Thyroid gland (tissue), 4 donors: ENCODE measurements around the gene COL8A2.

ENCODE experiments used
- POLR2A ChIP-seq, 2 donors: fragments of 450-650 bp; IDR thresholded peaks; one replicate each; pipeline ENCODE4 v1.6.1; 2017; ENCODE audit warnings: antibody characterized with exemption in 2 of 2, mild to moderate bottlenecking in 2 of 2, moderate library complexity in 1 of 2
- TF ChIP-seq, protein P1 (sequence below), 6 experiments: fragments of 200-600 bp in 3 of 6; fragments of 450-650 bp in 3 of 6; sonication (generic) in 3 of 6; IDR thresholded peaks; one replicate each; pipeline ENCODE4 v1.5.1; 2016 to 2019; ENCODE audit warnings: antibody characterized with exemption in 6 of 6, mild to moderate bottlenecking in 2 of 6, inconsistent platforms in 1 of 6, moderate library complexity in 1 of 6

DNA sequence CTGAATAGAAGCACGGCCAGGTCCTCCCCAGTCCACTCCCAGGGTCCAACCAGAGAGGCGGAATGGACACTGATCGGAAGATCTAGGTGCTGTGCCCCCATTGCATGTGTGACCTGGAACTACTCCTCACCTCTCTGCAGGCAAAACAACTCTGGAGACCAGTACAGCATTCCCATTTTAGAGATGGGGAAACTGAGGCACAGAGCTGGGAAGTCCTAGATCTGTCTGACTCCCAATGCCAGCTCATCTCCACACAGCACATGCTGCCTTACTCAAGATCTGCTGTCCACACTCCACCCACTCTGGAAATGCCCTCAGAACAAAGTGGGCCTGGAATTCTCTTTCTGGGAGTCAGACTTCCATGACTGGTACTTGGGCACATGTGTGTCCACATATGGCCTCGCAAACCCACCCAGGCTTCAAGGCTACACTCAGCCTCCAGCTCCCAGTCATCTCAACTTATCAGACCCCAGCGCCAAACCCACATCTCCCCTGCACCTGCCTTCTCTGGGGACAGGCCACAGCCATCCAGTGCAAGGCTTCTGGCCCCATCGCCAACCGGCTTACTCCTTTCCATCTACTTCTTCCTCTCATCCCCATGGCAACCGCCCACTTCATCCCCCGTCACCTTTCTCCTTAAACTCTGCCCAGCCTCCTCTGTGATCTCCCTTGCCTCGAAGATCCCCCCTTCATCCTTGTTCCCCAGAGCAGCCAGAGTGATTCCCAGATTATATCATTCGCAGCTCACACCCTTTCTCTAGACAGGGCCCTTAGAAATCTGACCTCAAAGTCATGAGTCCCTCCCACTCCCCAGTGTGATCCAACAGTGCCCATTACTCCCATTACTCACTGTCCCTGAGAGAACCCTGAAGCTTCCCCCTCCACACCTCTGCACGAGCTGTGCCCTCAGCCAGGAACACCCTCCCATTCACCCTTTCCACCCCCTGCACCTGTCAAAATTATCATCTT lies 2.7 kb downstream of the COL8A2 start:
- TF ChIP-seq, protein P1, sequence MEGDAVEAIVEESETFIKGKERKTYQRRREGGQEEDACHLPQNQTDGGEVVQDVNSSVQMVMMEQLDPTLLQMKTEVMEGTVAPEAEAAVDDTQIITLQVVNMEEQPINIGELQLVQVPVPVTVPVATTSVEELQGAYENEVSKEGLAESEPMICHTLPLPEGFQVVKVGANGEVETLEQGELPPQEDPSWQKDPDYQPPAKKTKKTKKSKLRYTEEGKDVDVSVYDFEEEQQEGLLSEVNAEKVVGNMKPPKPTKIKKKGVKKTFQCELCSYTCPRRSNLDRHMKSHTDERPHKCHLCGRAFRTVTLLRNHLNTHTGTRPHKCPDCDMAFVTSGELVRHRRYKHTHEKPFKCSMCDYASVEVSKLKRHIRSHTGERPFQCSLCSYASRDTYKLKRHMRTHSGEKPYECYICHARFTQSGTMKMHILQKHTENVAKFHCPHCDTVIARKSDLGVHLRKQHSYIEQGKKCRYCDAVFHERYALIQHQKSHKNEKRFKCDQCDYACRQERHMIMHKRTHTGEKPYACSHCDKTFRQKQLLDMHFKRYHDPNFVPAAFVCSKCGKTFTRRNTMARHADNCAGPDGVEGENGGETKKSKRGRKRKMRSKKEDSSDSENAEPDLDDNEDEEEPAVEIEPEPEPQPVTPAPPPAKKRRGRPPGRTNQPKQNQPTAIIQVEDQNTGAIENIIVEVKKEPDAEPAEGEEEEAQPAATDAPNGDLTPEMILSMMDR (IDR thresholded peaks at IDR 0.05) = no peak
- TF ChIP-seq POLR2A (IDR thresholded peaks at IDR 0.05) = no peak
